Amniotic stem cell (primary cell): ENCODE data around the gene CALD1.

Experiments used
- DNase-seq: peaks from one replicate; lab custom pipeline; 2025; lab: John Stamatoyannopoulos, UW

Gene CALD1

DNA sequence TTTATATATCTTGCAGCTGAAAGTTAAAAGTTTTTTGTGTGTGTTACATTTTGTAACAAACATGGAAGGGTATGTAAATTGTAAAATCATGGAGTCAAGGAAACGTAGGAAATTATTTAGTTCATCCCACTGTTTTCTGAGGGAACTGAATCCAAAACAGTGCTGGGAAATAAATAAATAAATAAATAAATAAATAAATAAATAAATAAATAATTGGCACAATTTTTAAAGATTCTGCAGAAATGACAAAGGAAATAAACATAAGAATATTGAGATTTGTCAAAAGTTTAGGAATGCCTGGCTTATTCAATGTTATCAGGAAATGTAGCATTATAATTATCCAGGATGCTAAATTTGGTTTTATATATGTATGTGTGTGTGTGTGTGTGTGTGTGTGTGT, 115.5 kb downstream of the CALD1 start:
- DNase-seq: no peak

- no peak for DNase-seq
These were observed 116.6 kb downstream of the CALD1 start for GRCh38 chr7:134896073-134896472.

DNA sequence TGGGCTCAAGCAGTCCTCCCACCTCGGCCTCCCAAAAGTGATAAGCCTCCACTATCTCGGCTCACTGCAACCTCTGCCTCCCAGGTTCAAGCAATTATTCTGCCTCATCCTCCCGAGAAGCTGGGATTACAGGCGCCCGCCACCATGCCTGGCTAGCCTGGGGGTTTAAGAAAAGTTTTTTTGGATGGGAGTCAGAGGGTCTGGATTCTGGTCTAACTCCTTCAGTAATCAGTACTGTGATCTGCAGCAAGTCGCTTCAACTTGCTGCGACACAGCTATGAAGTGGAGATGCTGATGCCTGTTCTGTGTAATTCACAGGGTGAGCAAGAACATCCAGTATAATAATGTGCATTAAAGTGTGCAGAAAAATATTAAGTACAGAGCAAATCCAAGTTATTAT, 118.5 kb downstream of the CALD1 start:
- DNase-seq: no peak

DNA sequence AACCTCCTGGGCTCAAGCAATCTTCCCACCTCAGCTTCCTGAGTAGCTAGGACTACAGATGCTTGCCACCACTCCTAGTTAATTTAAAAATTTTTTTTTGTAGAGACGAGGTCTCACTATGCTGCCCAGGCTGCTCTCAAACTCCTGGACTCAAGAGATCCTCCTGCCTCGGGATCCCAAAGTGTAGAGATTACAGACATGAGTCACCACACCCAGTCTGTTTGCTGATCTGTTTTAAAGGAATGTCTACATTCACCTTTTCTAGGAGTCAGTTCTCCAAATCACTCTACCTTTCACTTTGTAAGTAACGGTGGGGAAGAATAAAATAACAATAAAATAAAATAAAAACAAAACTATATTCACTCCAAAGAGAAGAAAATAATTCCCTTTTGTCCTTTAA, 120.3 kb downstream of the CALD1 start:
- no peak for DNase-seq

DNA sequence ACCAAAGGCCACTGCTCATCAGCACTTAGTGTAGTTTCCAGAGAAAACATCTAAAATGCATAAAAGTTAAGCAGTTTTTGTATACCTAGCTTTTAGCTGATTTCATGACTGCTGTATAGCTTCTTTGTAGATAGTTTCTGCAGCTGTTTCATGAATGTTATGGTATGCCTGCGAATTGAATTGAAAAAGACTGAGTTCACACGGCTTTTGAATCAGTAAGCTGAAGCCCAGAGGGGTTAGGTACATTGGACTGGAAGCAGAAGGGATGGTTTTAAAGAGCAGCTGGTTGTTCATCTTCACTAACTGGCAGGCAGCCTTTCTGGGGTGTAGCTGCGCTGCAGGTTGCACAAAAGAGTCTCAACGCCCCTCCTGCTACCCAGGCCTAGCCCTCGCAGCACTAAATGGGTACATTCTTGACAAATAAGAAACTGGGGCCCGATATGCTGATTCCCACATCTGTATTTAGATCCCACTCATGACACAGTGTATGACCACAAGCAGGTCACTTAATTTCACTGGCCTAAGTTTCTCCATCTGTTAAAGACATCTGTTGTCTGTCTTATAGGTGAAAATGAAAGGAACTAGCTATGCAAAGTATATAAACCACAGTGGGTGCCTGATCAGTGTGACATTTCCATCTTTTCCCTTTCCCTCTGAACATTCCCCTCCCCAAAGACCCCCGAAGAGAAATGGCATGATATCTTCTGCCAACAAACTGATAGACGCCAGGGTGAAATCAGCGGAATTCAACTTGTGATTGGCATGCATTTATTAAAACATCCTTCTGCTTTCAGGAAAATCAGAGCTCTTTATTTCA, 120.9 kb downstream of the CALD1 start:
- no peak for DNase-seq

DNA sequence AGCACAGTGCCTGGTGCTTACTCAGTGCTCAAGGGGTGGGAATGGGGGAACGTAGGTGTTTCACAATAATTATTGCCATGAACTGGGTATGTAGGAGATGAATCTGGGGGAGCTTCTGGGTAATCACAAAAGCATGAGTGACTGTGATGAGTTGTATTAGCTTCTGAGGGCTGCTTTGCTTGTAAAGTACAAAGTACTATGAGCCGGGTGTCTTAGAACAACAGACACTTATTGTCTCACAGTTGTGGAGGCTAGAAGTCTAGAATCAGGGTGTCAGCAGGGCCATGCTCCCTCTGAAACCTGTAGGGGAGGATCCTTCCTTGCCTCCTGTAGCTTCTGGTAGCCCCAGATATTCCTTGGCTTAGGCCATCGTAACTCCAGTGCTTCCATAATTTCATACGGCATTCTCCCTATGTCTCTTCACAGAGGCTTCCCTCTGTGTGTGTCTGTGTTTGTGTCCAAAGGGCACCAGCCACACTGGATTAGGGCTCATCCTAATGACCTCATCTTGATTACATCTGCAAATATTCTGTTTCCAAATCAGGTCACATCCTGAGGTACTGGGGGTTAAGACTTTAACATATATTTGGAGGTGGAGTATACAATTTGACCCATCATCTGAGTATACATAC, 122.1 kb downstream of the CALD1 start:
- no peak for DNase-seq

DNA sequence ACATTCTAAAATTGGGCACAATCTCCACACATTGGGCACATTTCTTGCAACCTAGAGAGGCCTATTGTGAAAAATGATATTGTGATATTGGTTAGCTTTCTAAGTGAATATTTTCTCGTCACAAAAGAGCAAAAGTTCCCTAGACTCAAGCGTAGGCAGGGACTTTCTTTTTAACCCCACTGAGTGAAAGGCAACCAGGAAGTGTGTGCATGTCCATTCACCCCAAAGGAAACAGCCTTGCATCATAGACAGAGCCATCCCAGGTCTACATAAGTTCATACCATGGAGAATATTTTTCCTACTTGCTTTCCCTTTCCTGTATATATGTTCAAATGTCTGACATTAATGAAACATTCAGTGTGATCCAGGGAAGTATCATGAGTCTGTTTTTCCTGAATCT, 122.6 kb downstream of the CALD1 start:
- DNase-seq: no peak

GRCh38 chr7:134903073-134903790, 123.8 kb downstream of the CALD1 start:
- DNase-seq: no peak

DNA sequence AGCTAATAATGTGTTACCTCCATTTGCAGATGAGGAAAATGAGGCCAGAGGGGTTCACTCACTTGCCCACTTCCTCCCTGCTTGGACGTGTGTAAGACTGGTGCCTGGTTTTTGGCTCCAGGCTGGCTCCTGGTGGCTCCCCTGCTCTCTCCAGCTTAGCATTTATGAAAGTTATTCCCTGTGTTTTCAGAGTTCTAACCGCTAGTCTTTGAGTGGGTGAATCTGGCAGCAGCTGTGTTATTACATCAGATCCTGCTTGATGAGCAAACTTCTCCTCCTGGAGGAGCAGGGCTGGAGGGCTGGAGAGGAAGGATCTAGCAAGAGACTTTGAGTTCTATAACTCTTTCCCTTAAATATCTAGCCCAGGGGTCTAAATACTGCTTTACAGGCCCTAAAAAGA, 125.9 kb downstream of the CALD1 start:
- peak; percentile 28 for DNase-seq

GRCh38 chr7:134907000-134907399, 127.6 kb downstream of the CALD1 start:
- no peak for DNase-seq

DNA sequence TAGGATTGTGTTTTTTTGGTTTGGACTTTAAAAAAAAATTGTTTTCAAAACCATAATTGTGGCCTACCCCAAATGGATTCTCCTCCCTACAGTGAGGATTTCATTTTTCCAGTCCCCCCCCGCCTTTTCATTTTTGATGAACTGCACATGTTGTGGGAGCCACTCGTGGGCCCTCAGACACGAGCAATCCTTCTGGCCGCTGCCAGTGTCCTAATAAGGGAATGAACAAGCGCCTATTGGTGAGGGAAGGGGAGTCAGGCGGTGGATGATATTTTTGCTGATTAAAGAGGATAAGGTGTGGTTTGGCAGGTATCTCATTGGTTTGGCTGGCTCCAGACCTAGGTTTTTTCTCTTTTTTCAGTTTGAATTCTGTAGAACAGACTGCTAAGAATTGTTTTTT, 128.2 kb downstream of the CALD1 start:
- DNase-seq: no peak

DNA sequence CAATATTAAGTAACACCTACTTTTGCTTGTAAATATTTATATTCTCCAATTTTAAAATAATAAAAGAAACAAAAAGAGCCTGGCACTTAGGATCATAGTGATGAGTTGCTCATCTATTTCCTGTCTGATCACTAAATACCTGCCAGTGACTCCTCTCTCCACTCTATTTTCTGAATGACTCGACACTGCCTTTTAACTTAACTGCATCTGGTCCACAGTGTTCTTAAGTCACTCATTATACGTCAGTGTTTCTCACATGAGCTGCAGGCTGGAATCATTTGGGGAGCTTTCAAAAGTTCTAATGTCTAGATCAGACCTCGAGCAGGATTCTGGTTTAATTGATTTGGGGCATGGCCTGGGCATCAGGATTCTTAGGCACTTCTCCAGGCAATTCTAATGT, 128.9 kb downstream of the CALD1 start:
- DNase-seq: no peak

DNA sequence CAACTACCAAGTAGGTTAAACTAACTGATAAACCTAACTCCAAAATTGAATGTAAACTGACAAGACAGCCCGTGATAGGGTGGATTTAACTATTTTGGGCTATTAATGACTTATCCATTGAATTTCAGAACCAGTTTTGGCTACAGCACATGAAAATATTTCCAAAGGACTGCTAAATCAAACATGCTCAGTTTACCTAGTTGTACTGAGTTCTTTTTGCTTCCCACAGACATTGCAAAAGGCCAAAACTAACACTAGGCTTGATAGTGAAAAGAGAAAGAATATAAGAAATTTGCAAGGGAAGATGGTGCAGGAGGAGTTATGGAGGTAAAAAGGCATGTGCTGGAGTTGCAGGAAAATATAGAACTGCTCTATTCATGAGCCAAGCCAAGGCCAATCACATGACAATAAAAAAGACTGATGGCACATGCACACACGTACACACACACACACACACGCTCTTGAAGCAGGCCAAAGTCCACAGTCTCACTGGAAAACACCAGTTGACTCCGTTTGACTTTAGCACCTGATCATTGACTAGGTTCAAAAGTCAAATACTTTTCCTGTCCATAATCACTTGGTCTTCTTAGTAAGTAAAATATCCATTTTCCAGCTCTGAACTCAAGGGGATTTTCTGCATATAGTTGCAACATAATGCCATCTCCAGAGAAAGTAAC, 130.9 kb downstream of the CALD1 start:
- no peak for DNase-seq

DNA sequence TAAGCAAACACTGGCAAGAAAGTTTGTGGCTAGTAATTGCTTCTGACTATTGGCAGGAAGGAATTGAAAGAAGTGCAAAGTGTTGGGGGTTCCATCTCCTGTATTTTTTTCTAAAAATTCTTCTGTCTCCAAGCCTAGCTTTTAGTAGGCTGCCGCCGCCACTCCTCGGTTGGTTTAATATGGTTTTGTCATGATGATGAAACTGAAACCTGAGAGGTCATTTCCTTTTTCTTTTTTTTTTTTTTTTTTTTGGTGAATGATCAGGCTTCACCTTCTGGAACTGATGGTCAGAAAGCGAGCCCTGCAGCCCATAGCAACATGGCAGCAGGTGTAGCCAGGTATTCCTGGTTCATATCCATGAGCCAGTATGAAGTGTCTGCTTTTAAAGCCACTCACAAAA, 131.5 kb downstream of the CALD1 start:
- DNase-seq: no peak

GRCh38 chr7:134916171-134916883, 136.9 kb downstream of the CALD1 start:
- DNase-seq: no peak

- no peak for DNase-seq
These were observed 139.8 kb downstream of the CALD1 start for GRCh38 chr7:134919240-134919641.

- DNase-seq: peak; percentile 58
These were observed 140.8 kb downstream of the CALD1 start for GRCh38 chr7:134920026-134920753.

DNA sequence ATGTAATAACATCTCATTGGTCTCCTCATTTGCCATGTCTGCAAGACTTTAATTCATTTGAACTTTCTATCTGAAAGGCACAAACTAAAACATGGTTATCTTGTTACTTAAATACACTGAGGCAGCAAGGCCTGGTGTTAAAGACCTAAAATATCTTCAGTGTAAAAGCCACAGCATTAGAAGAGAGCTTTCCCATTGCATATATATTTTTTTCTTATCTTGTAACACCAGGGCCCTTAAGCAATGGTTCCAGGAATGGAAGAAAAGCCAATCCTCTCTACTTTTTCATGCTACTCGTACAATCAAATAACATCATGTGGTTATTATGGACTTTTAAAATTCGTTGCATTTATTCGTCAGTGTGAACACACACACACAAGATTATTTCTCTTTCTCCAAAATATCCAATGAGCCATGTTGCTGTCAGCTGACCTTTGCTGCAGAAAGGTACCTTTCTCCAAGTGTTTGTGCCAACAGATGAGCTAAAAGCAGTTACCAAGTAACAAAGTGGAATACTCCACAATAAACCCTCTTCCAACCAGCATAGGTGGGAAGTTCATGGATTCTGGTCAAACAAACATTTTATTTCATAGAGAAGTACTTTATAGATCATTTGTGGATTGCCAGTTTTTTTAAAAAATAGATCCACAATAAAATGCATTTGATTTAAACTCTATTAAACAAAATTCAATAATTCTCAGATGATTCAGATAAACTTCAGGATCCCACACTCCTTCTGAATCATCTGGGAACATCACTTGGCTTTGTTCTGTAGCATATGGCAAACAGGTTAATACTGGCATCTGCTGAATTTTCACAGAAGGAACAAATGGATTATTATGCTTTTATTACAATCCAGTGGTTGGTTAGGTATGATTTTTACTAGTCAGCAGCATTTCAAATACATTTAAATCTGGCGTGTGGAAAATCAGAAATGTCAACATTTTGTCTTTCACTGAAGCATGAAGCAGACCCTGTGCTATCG, 143.6 kb downstream of the CALD1 start:
- DNase-seq: no peak

DNA sequence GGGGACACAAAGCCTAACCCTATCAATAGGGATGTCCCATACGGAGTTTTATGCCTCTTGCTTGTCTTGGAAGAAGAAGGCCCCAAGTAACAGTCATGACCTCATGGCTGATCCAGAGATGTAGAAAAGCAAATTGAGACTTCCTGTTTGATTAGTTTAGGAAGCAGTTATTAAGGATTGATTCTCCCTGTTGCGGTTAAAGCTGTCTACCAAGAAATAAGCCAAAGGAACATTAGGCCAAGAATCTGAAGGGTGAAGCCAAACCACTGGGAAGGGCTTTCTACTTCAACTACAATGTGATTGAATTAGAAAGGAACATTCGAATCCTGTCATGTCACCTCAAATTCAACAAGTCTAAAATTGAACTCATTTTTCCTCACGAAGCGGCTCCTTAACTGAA, 146.3 kb downstream of the CALD1 start:
- DNase-seq: no peak

GRCh38 chr7:134926396-134926795, 147.0 kb downstream of the CALD1 start:
- DNase-seq: no peak
